ENCODE results near the gene C12orf42. TPM values are rescaled to one million over a fixed set of nuclear protein-coding genes. Genes with fewer than 3 reads are reported as not detected.

Gene C12orf42
- total RNA-seq, 4 donors from 2014 or later: not detected

DNA sequence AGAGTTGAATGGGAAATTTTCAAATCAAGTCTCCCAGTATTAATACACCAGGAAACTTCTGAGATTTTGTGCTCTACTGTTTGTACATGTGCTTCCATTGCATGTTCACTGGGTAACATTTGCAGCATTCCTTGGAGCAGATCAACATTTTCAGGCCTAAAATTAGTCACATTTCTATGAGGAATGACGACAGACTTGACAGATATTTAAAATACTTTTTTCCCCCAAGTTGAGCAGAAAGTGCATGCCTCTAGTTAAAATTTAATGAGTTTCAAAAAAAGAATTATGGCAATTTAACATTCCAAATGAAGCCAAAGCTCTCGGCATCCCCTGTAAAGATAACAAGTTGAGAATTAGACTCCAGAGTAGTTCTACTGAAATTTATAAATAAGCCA lies 72.3 kb downstream of the C12orf42 start:
- intact Hi-C loops (cut with DNase I; ENCODE audit: low total_unique reads): no loop called here
- 34 to 36% methylated on average over 2 of the region's 2 CpGs for WGBS, 2 donors
- no peak overlapping the region for H3K4me3 ChIP-seq (ENCODE audit: low read depth, poor library complexity, severe bottlenecking)
- no peak for DNase-seq (ENCODE audit: low spot score in 2 of 2)
- TF ChIP-seq POLR2A (IDR thresholded peaks at IDR 0.05): no peak

DNA sequence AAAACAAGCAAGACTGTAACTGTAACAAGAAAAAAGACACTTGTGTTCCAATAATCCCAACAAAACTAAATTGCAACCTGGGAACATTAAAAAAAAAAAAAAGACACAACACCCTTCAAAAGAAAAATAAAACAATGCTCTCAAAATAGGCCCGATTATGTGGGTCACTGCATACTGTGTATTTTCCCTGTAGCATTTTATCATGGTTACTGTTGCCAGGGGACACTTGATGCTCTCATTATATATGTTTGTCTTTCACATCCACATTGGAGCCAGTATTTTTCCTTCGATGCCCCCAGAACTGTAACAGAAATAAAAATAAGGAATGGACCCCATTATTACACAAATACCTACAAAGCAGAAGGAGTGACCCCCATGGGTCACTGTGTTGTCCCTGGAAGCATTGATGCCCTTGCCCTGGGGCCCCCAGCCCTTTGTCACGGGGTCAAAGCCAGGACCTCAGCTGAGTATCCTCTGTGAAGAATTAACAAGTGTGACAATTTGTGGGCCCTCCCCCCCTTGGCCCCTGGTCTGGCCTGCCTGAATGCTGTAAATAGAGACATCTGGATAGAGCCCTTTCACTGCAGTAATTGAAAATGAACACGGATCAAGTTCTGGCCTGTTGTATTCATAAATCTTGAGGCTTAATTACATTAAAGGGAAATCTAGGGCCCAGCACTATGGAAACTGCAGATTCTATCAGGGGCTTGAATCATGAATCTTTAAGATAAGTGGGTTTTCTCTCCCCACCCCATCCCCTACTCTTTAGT lies 72.8 kb downstream of the C12orf42 start:
- no peak for DNase-seq (ENCODE audit: low spot score in 2 of 2)
- TF ChIP-seq, protein P1, sequence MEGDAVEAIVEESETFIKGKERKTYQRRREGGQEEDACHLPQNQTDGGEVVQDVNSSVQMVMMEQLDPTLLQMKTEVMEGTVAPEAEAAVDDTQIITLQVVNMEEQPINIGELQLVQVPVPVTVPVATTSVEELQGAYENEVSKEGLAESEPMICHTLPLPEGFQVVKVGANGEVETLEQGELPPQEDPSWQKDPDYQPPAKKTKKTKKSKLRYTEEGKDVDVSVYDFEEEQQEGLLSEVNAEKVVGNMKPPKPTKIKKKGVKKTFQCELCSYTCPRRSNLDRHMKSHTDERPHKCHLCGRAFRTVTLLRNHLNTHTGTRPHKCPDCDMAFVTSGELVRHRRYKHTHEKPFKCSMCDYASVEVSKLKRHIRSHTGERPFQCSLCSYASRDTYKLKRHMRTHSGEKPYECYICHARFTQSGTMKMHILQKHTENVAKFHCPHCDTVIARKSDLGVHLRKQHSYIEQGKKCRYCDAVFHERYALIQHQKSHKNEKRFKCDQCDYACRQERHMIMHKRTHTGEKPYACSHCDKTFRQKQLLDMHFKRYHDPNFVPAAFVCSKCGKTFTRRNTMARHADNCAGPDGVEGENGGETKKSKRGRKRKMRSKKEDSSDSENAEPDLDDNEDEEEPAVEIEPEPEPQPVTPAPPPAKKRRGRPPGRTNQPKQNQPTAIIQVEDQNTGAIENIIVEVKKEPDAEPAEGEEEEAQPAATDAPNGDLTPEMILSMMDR (IDR thresholded peaks at IDR 0.05): no peak
- no peak for TF ChIP-seq POLR2A (IDR thresholded peaks at IDR 0.05)

DNA sequence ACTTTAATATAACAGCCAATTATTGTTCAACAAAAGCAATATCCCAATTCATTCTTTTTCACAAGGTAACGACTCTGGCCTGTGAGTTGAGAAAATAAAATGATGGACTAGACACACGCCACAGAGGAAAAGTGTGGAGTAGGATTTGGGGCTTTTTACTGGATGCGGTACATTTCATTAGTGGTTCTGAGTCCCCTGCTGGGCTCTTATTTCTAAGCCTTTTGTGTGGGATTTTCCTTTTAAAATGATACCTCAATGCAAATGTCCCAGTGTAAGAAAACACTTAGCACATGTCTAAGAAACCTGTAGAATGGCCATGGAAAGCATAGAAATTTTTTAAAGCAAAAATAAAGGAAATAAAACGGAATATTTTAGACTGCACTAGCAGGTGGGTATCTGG lies 73.4 kb downstream of the C12orf42 start:
- 67% methylated on average over 4 of the region's 4 CpGs for WGBS, 2 donors
- DNase-seq (ENCODE audit: low spot score in 2 of 2): no peak

More for the DNA sequence above, 72.8 kb downstream of the C12orf42 start:
- 26 to 28% methylated on average over 4 of the region's 4 CpGs for WGBS, 2 donors
- intact Hi-C loops (cut with DNase I; ENCODE audit: low total_unique reads): no loop called here
- no peak overlapping the region for H3K4me3 ChIP-seq (ENCODE audit: low read depth, poor library complexity, severe bottlenecking)

DNA sequence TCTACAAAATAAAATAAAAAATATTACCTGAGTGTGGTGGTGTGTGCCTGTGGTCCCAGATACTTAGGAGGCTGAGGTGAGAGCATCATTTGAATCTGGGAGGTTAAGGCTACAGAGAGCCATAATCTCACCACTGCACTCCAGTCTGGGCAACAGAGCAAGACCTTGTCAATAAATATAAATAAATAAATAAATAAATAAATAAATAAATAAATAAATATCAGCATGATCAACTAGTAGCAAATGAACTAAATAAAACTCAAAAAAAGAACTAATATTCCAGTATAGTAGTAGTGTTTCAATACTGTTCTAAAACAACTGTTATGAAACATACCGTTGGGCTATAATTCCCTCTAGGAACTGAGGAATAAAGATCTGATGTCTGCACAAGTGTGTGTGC lies 74.4 kb downstream of the C12orf42 start:
- DNase-seq (ENCODE audit: low spot score in 2 of 2): no peak
- no peak for TF ChIP-seq POLR2A (IDR thresholded peaks at IDR 0.05)
- TF ChIP-seq, protein P1 (IDR thresholded peaks at IDR 0.05): no peak
- no peak overlapping the region for H3K4me3 ChIP-seq (ENCODE audit: low read depth, poor library complexity, severe bottlenecking)
- WGBS, 2 donors: 84 to 94% methylated on average over 1 of the region's 1 CpG
- intact Hi-C loops (cut with DNase I; ENCODE audit: low total_unique reads): no loop called here

More for the DNA sequence above, 73.4 kb downstream of the C12orf42 start:
- H3K4me3 ChIP-seq (ENCODE audit: low read depth, poor library complexity, severe bottlenecking): no peak overlapping the region
- TF ChIP-seq POLR2A (IDR thresholded peaks at IDR 0.05): no peak
- TF ChIP-seq, protein P1 (IDR thresholded peaks at IDR 0.05): no peak
- intact Hi-C loops (cut with DNase I; ENCODE audit: low total_unique reads): no loop called here

DNA sequence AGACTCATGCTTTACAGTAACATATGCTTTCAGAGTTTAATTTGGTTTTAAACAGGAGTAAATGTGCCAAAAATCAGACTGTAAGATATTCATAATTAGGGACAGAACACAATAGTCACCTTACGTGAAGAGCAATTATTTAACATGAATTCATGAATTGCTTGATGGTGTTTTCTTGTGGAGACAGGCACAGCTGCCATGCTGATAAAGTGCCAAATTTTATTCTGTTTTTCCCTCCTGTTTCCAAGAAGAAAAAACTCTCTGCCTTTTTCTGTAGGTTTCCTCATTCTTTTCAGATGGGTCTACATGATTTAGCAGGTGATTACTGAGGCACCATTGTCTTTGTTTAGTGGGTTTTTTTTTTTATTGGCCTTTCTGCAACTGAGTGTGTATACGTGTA lies 80.1 kb downstream of the C12orf42 start:
- intact Hi-C loops (cut with DNase I; ENCODE audit: low total_unique reads): no loop called here
- no peak overlapping the region for H3K4me3 ChIP-seq (ENCODE audit: low read depth, poor library complexity, severe bottlenecking)
- WGBS, 2 donors: 57 to 58% methylated on average over 2 of the region's 2 CpGs
- TF ChIP-seq, protein P1 (IDR thresholded peaks at IDR 0.05): no peak
- TF ChIP-seq POLR2A (IDR thresholded peaks at IDR 0.05): no peak
- no peak for DNase-seq (ENCODE audit: low spot score in 2 of 2)

DNA sequence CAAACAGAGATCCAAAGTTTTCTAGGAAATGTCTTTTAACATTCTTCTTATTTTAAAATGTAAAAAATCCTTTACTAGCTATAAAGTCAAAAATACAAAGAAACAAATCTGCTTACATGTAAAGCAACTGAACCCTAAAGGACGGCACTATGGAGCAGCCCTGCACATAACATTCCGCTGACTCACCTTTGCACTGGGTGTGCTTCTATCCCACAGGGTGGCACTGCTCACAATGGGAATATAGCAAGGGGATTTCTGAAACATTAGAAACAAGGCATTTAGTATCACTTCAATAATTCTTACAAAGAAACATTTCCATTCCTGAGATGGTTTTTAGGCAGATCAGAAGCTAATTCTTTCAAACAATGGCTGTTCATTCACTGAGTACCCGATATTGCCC lies 94.3 kb downstream of the C12orf42 start:
- no peak overlapping the region for H3K4me3 ChIP-seq (ENCODE audit: low read depth, poor library complexity, severe bottlenecking)
- TF ChIP-seq, protein P1 (IDR thresholded peaks at IDR 0.05): no peak
- TF ChIP-seq POLR2A (IDR thresholded peaks at IDR 0.05): no peak
- intact Hi-C loops (cut with DNase I; ENCODE audit: low total_unique reads): no loop called here
- no peak for DNase-seq (ENCODE audit: low spot score in 2 of 2)
- WGBS, 2 donors: 66 to 76% methylated on average over 3 of the region's 3 CpGs

Data from lower leg skin (tissue), 4 donors.